ENCODE results near the gene DNAH8. TPM values are rescaled to one million over a fixed set of nuclear protein-coding genes. Genes with fewer than 3 reads are reported as not detected.

Gene DNAH8
- total RNA-seq, 1 donor from 2014 or later: not detected

GRCh38 chr6:38786486-38786885, 71.4 kb downstream of the DNAH8 start:
- H3K4me2 ChIP-seq (ENCODE audit: low read length): peak overlapping the region; percentile 10
- no peak for DNase-seq (ENCODE audit: low read depth)
- no peak overlapping the region for H2AFZ ChIP-seq (ENCODE audit: low read depth, low read length)
- H3K9me3 ChIP-seq (ENCODE audit: insufficient read depth, low read depth, low read length): no peaks in the 10 kb centered on the region
- H3K9ac ChIP-seq (ENCODE audit: low read length): no peak overlapping the region
- H3K27me3 ChIP-seq (ENCODE audit: insufficient read depth, low read length): no peaks in the 10 kb centered on the region
- no peak for FAIRE-seq
- Mint-ChIP-seq H3K9me3 (ENCODE audit: unreplicated experiment) (no peaks in the 10 kb centered on the region), H3K27ac (ENCODE audit: unreplicated experiment) (no peak overlapping the region), H3K36me3 (ENCODE audit: low read depth, unreplicated experiment) (no peaks in the 10 kb centered on the region), H3K4me1 (ENCODE audit: low read depth, unreplicated experiment) (peaks cover 4% of the 10 kb centered on the region), H3K4me3 (ENCODE audit: unreplicated experiment) (no peak overlapping the region), H3K27me3 (ENCODE audit: low read depth, unreplicated experiment) (peaks cover 2% of the 10 kb centered on the region)
- H3K4me3 ChIP-seq (ENCODE audit: insufficient read depth, low read depth, low read length): no peak overlapping the region
- H3K27ac ChIP-seq (ENCODE audit: low read depth, low read length): no peak overlapping the region
- no peaks in the 10 kb centered on the region for H4K20me1 ChIP-seq (ENCODE audit: insufficient read depth, low read length)
- no peaks in the 10 kb centered on the region for H3K36me3 ChIP-seq (ENCODE audit: insufficient read depth, low read length)
- TF ChIP-seq CTCF (IDR thresholded peaks at IDR 0.05; ENCODE audit: insufficient read depth, low read depth, low read length) (no peak), EZH2 (IDR thresholded peaks at IDR 0.05; ENCODE audit: insufficient read depth, low read length) (no peak)
- no peaks in the 10 kb centered on the region for H3K79me2 ChIP-seq (ENCODE audit: insufficient read depth, low read length)
- peaks cover 3% of the 10 kb centered on the region for H3K4me1 ChIP-seq (ENCODE audit: insufficient read depth, low read length)

GRCh38 chr6:38789256-38789655, 74.1 kb downstream of the DNAH8 start:
- H3K4me1 ChIP-seq (ENCODE audit: insufficient read depth, low read length): no peaks in the 10 kb centered on the region
- no peak for FAIRE-seq
- H3K27ac ChIP-seq (ENCODE audit: low read depth, low read length): no peak overlapping the region
- no peaks in the 10 kb centered on the region for H3K27me3 Mint-ChIP-seq (ENCODE audit: low read depth, unreplicated experiment)
- no peak overlapping the region for H3K4me3 Mint-ChIP-seq (ENCODE audit: unreplicated experiment)
- no peaks in the 10 kb centered on the region for H3K27me3 ChIP-seq (ENCODE audit: insufficient read depth, low read length)
- H3K9ac ChIP-seq (ENCODE audit: low read length): no peak overlapping the region
- no peaks in the 10 kb centered on the region for H3K9me3 Mint-ChIP-seq (ENCODE audit: unreplicated experiment)
- no peak overlapping the region for H3K27ac Mint-ChIP-seq (ENCODE audit: unreplicated experiment)
- no peaks in the 10 kb centered on the region for H3K9me3 ChIP-seq (ENCODE audit: insufficient read depth, low read depth, low read length)
- H2AFZ ChIP-seq (ENCODE audit: low read depth, low read length): no peak overlapping the region
- H3K4me1 Mint-ChIP-seq (ENCODE audit: low read depth, unreplicated experiment): peaks cover 7% of the 10 kb centered on the region
- H3K4me2 ChIP-seq (ENCODE audit: low read length): no peak overlapping the region
- no peak overlapping the region for H3K4me3 ChIP-seq (ENCODE audit: insufficient read depth, low read depth, low read length)
- no peaks in the 10 kb centered on the region for H4K20me1 ChIP-seq (ENCODE audit: insufficient read depth, low read length)
- no peak for DNase-seq (ENCODE audit: low read depth)
- TF ChIP-seq EZH2 (IDR thresholded peaks at IDR 0.05; ENCODE audit: insufficient read depth, low read length) (no peak), CTCF (IDR thresholded peaks at IDR 0.05; ENCODE audit: insufficient read depth, low read depth, low read length) (no peak)
- H3K36me3 Mint-ChIP-seq (ENCODE audit: low read depth, unreplicated experiment): no peaks in the 10 kb centered on the region
- H3K79me2 ChIP-seq (ENCODE audit: insufficient read depth, low read length): no peaks in the 10 kb centered on the region
- no peaks in the 10 kb centered on the region for H3K36me3 ChIP-seq (ENCODE audit: insufficient read depth, low read length)

GRCh38 chr6:38792356-38792755, 77.2 kb downstream of the DNAH8 start:
- Mint-ChIP-seq H3K9me3 (ENCODE audit: unreplicated experiment) (no peaks in the 10 kb centered on the region), H3K27ac (ENCODE audit: unreplicated experiment) (no peak overlapping the region), H3K36me3 (ENCODE audit: low read depth, unreplicated experiment) (no peaks in the 10 kb centered on the region), H3K4me1 (ENCODE audit: low read depth, unreplicated experiment) (peaks cover 5% of the 10 kb centered on the region), H3K4me3 (ENCODE audit: unreplicated experiment) (no peak overlapping the region), H3K27me3 (ENCODE audit: low read depth, unreplicated experiment) (peaks cover 7% of the 10 kb centered on the region)
- Histone ChIP-seq H2AFZ (ENCODE audit: low read depth, low read length) (no peak overlapping the region), H3K27me3 (ENCODE audit: insufficient read depth, low read length) (no peaks in the 10 kb centered on the region), H3K79me2 (ENCODE audit: insufficient read depth, low read length) (no peaks in the 10 kb centered on the region), H3K9me3 (ENCODE audit: insufficient read depth, low read depth, low read length) (no peaks in the 10 kb centered on the region), H3K27ac (ENCODE audit: low read depth, low read length) (no peak overlapping the region), H3K4me1 (ENCODE audit: insufficient read depth, low read length) (no peaks in the 10 kb centered on the region), H3K4me2 (ENCODE audit: low read length) (no peak overlapping the region), H3K36me3 (ENCODE audit: insufficient read depth, low read length) (no peaks in the 10 kb centered on the region), H4K20me1 (ENCODE audit: insufficient read depth, low read length) (no peaks in the 10 kb centered on the region), H3K9ac (ENCODE audit: low read length) (no peak overlapping the region), H3K4me3 (ENCODE audit: insufficient read depth, low read depth, low read length) (no peak overlapping the region)
- TF ChIP-seq CTCF (IDR thresholded peaks at IDR 0.05; ENCODE audit: insufficient read depth, low read depth, low read length) (no peak), EZH2 (IDR thresholded peaks at IDR 0.05; ENCODE audit: insufficient read depth, low read length) (no peak)
- DNase-seq (ENCODE audit: low read depth) (no peak), FAIRE-seq (no peak)
